KOPT-K1 (cell line): Measurements from ENCODE around the gene TLR10.

Source experiments
- H3K27ac ChIP-seq: fragments of 200-600 bp; sonication (generic); 2 replicates; pipeline ENCODE4 v1.5.1; 2016; ENCODE audit warnings: antibody characterized with exemption, mild to moderate bottlenecking, low read depth, low read length; ENCODE audit not compliant: poor library complexity, severe bottlenecking
- H3K36me3 ChIP-seq: fragments of 200-600 bp; sonication (generic); 2 replicates; pipeline ENCODE4 v1.5.1; 2017; ENCODE audit warnings: antibody characterized with exemption, mild to moderate bottlenecking, low read length, moderate library complexity; ENCODE audit not compliant: insufficient read depth
- H3K9me3 ChIP-seq: fragments of 200-600 bp; sonication (generic); 2 replicates; pipeline ENCODE4 v1.5.1; 2017; ENCODE audit warnings: antibody characterized with exemption, low read length, mild to moderate bottlenecking; ENCODE audit not compliant: insufficient read depth, poor library complexity, severe bottlenecking

TLR10 gene

DNA sequence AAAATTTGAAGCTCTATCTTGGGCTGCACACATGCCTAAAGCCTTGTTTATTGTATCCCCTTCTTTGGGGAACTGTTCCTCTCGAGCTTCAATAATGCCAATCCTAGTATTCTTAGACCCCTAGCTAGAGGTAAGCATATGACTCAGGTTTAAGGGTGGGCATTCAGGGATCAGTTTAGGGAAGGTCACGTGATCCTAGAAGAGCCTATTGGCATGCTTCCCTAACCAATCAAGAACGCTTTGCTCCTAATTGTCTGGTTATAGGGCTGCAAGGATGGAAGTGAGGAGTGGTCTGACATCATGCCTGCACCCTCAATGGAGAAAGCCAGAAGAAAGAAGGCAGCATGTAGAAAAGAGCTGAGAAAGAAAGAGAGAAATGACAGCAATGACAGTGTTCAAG is 46.9 kb downstream of the TLR10 start:
- Histone ChIP-seq H3K27ac (no peak overlapping the region), H3K36me3 (no peaks in the 10 kb centered on the region), H3K9me3 (peaks cover 7% of the 10 kb centered on the region)

DNA sequence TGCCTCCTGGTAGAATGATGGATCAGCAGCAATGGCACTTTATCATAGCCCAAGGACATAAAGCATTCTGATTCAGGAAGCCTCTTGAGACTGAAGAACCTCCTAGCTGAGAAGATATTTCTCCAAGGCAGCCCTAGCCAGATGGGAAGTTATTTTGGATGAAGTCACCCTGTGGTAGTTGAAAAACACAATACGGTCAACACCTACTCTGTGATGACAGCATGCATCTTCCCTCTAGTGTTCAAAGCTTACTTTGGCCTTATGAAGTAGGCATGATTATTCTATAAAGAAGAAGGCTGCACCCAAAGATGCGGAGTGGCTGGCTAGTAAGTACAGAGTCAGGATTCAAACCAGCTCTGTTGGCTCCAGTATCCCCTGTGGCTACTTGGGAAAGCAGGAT is 47.9 kb downstream of the TLR10 start:
- peaks cover 7% of the 10 kb centered on the region for H3K9me3 ChIP-seq
- H3K36me3 ChIP-seq = no peaks in the 10 kb centered on the region
- no peak overlapping the region for H3K27ac ChIP-seq

DNA sequence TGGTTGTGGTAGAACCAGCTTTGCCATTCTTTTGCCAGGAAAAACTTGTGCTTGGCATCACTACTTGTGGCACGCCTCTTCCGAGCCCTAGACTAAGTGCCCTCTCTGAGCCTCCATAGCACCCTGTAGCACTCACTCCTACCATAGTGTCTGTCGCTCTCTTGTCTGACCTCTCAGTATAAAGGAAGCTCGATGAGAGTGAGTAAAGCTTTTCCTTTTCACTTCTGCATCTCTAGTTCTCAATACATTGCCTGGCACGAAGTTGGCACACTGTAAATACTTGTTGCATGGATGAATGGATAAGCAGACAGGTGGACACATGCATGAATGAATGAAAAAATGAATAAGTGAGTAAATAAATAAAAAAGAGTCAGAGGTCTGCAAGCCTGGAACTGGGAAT is 48.3 kb downstream of the TLR10 start:
- H3K27ac ChIP-seq = no peak overlapping the region
- H3K9me3 ChIP-seq = peaks cover 7% of the 10 kb centered on the region
- no peaks in the 10 kb centered on the region for H3K36me3 ChIP-seq

GRCh38 chr4:38733663-38734062 is 49.1 kb downstream of the TLR10 start:
- no peak overlapping the region for H3K27ac ChIP-seq
- no peaks in the 10 kb centered on the region for H3K36me3 ChIP-seq
- H3K9me3 ChIP-seq = peaks cover 7% of the 10 kb centered on the region

DNA sequence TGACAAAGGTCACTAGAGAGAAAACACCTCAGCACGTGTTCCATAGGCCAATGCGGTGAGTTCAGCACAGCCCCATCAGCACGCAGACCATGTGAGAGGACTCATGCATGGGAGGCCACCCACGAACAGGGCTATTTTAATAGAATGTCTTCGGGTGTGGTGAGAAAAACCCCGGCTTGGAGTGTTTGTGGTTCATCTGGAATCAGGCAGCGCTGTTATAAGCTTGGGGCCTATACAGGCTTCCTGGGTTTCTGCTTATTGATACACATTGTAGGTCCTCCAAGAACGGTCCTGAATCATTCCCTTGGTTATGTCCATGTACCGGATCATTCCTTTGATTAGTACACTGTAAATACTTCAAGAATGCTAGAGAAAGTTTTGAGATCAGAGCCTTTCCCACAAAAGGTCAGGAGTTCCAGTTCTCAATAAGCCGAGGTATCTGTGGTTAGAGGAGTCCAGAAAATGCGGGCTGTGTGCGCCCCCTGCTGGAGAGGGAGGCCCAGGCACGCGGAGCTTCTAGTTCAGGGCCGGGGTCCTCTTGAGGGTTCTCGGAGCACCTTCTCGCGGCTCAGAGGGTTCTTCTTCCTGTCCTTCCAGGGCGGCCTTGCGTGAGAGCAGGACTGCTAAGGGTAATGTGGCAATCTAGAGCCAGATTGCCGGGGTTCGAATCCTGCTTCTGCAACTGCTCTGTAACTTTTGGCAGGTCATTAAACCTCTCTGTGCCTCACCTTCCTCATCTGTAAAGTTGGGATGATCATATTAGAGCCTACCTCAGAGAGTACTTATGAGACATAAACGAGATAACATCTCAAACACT is 51.8 kb downstream of the TLR10 start:
- Histone ChIP-seq H3K36me3 (no peaks in the 10 kb centered on the region), H3K27ac (no peak overlapping the region), H3K9me3 (peaks cover 7% of the 10 kb centered on the region)

DNA sequence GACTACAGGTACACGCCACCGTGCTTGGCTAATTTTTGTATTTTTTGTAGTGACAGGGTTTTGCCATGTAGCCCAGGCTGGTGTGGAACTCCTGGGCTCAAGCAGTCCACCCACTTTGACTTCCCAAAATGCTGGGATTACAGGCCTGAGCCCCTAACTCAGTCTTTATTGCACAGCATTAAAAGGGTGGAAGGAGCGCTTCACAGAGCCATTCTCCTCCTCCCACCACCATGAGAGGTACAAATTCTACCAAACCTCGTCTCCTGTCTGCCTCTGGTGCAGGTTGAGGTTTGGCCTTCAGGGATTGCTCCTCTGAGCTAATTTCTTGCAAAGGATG is 52.3 kb downstream of the TLR10 start:
- peaks cover 7% of the 10 kb centered on the region for H3K9me3 ChIP-seq
- no peak overlapping the region for H3K27ac ChIP-seq
- H3K36me3 ChIP-seq = no peaks in the 10 kb centered on the region

DNA sequence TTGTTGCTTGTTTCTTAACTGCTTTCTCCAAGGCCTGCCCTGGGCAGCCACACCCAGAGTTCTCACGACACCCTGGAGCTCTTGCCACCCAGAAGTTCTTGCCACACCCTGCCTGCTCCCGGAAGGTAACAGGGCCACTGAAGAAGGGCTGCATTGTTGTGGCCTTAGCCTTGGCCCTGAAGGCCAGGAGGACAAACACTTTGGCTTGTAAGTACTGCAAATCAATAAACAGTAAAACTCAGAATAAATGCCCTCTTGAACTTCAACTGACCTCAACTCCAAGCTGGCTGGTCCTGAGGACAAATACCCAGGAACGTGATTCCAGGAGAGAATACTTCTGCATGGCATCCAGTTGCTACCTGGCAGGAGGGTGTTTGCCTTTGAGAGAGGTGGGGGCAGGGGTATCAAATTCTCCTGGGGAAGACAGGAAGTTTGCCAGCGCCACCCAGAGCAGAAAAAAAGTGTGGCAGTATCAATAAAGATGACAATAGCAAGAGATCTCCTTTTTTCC is 54.1 kb downstream of the TLR10 start:
- no peak overlapping the region for H3K27ac ChIP-seq
- peaks cover 3% of the 10 kb centered on the region for H3K9me3 ChIP-seq
- no peaks in the 10 kb centered on the region for H3K36me3 ChIP-seq

DNA sequence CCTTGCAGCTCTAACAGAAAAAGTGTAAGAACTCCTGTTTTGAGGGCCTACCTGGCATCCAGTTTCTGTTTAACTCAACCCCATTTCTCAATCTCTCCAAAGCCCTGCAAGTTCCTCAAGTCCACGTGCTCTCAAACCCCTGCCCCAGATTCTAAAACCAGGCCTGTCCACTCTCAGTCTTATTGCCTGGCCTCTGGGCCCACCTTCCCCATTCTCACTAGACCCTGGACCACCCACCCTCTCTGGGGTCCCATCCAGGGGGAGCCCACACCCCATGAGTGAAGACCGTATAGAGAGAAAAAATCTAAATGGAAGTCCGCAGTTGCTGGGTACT is 58.3 kb downstream of the TLR10 start:
- Histone ChIP-seq H3K27ac (no peak overlapping the region), H3K36me3 (no peaks in the 10 kb centered on the region), H3K9me3 (no peaks in the 10 kb centered on the region)

- no peaks in the 10 kb centered on the region for H3K36me3 ChIP-seq
- no peaks in the 10 kb centered on the region for H3K9me3 ChIP-seq
- H3K27ac ChIP-seq = no peak overlapping the region
Measured at GRCh38 chr4:38723726-38724474, 58.9 kb downstream of the TLR10 start.

- Histone ChIP-seq H3K36me3 (no peaks in the 10 kb centered on the region), H3K9me3 (no peaks in the 10 kb centered on the region), H3K27ac (no peak overlapping the region)
Measured at GRCh38 chr4:38723114-38723513, 59.7 kb downstream of the TLR10 start.
